Sigmoid colon (tissue), 7 donors: ENCODE measurements around the gene A3GALT2. TPM values are rescaled to one million over a fixed set of nuclear protein-coding genes. Genes with fewer than 3 reads are reported as not detected.

Experiments
- DNase-seq: peaks from one replicate; pipeline ENCODE4 v3.0.0-alpha.2; 2019
- H3K27ac ChIP-seq, 4 donors: fragments of 200-600 bp; sonication (generic); one replicate each; pipeline ENCODE4 v1.5.1; 2016 to 2019; ENCODE audit warnings: mild to moderate bottlenecking in 1 of 4
- H3K27me3 ChIP-seq, 3 donors: fragments of 200-600 bp; sonication (generic); one replicate each; pipeline ENCODE4 v1.5.1; 2019; ENCODE audit warnings: mild to moderate bottlenecking in 1 of 3
- H3K36me3 ChIP-seq, 4 donors: fragments of 200-600 bp; sonication (generic); one replicate each; pipeline ENCODE4 v1.5.1; 2016 to 2019
- H3K4me1 ChIP-seq, 4 donors: fragments of 200-600 bp; sonication (generic); one replicate each; pipeline ENCODE4 v1.5.1; 2017 to 2019
- H3K4me3 ChIP-seq, 4 donors: fragments of 200-600 bp; sonication (generic); one replicate each; pipeline ENCODE4 v1.5.1; 2017 to 2019; ENCODE audit warnings: mild to moderate bottlenecking in 2 of 4, moderate library complexity in 1 of 4
- H3K9me3 ChIP-seq, 4 donors: fragments of 200-600 bp in 3 of 4; sonication (generic) in 3 of 4; one replicate each; pipeline versions ENCODE4 v1.5.1 to v1.6.1; 2013 to 2019
- CTCF ChIP-seq, 4 experiments: fragments of 450-650 bp in 3 of 4; fragments of 200-600 bp in 1 of 4; IDR thresholded peaks; one replicate each; pipeline ENCODE4 v1.5.1; 2016 to 2019; ENCODE audit warnings: antibody characterized with exemption in 4 of 4, mild to moderate bottlenecking in 3 of 4, moderate library complexity in 2 of 4
- EP300 ChIP-seq, 4 donors: sonication (generic); formaldehyde crosslinking; IDR thresholded peaks; one replicate each; pipeline ENCODE4 v1.6.1; 2017; ENCODE audit warnings: antibody characterized with exemption in 4 of 4
- POLR2A ChIP-seq, 2 donors: fragments of 450-650 bp; IDR thresholded peaks; one replicate each; pipeline ENCODE4 v1.6.1; 2016; ENCODE audit warnings: antibody characterized with exemption in 2 of 2, mild to moderate bottlenecking in 2 of 2, moderate library complexity in 2 of 2
- POLR2AphosphoS5 ChIP-seq, 4 donors: sonication (generic); formaldehyde crosslinking; IDR thresholded peaks; one replicate each; pipeline ENCODE4 v1.6.1; 2017; ENCODE audit warnings: antibody characterized with exemption in 4 of 4
- WGBS, 2 donors: extraction: QIAGEN DNeasy Blood & Tissue Kit; methylation state at CpG; one replicate each; pipeline ENCODE4 v1.1.7; 2013; 5-methylcytosine and 5-hydroxymethylcytosine counted together
- intact Hi-C: fragments of 100-400 bp; cut with DNase I; formaldehyde crosslinking; loops from one replicate; pipeline ENCODE4 v1.15.1; 2023
- polyA plus RNA-seq, 3 donors: library from polyadenylated mRNA; stranded (reverse); fragments of 200-250 nt; gene quantifications; one replicate each; pipeline ENCODE4 v1.2.3, GENCODE V29; 2013
- total RNA-seq, 4 donors: library from RNA; depleted of rRNA; stranded (reverse); fragments of >200 nt; gene quantifications; one replicate each; pipeline ENCODE4 v1.1.0, GENCODE V29; 2016
- donor health status: healthy with polysubstance abuse.
- donor health status: Bipolar disorder and iron deficiency.
- donor health status: healthy.

A3GALT2 gene
- total and polyA plus RNA-seq, 7 donors: not detected

GRCh38 chr1:33343539-33343938, 22.6 kb upstream of the A3GALT2 start:
- Histone ChIP-seq H3K36me3 (peaks cover 0 to 5% (median 0%) of the 10 kb centered on the region in 4 donors), H3K9me3 (no peaks in the 10 kb centered on the region), H3K27me3 (no peaks in the 10 kb centered on the region), H3K27ac (peak overlapping the region; percentile 60 to 100 (median 98)), H3K4me1 (peaks cover 0 to 97% (median 95%) of the 10 kb centered on the region in 4 donors), H3K4me3 (no peak overlapping the region)
- WGBS, 2 donors: 71 to 77% methylated on average over 5 of the region's 5 CpGs
- TF ChIP-seq EP300 (IDR thresholded peaks at IDR 0.05): no peak
- TF ChIP-seq POLR2AphosphoS5 (IDR thresholded peaks at IDR 0.05): no peak
- no peak for TF ChIP-seq CTCF (IDR thresholded peaks at IDR 0.05)
- TF ChIP-seq POLR2A (IDR thresholded peaks at IDR 0.05): no peak
- no peak for DNase-seq
- intact Hi-C loops: no loop called here

- Histone ChIP-seq H3K27me3 (no peaks in the 10 kb centered on the region), H3K4me3 (peak overlapping the region in 3 of 4 donors; percentile 7 to 27 (median 9)), H3K36me3 (peaks cover 0 to 5% (median 0%) of the 10 kb centered on the region in 4 donors), H3K4me1 (peaks cover 0 to 100% (median 99%) of the 10 kb centered on the region in 4 donors), H3K27ac (peak overlapping the region; percentile 79 to 100 (median 98)), H3K9me3 (no peaks in the 10 kb centered on the region)
- TF ChIP-seq POLR2AphosphoS5 (IDR thresholded peaks at IDR 0.05): peak; percentile 10 to 76 (median 34)
- no peak for TF ChIP-seq CTCF (IDR thresholded peaks at IDR 0.05)
- TF ChIP-seq EP300 (IDR thresholded peaks at IDR 0.05): peak in 1 of 4 donors; percentile 44
- no peak for TF ChIP-seq POLR2A (IDR thresholded peaks at IDR 0.05)
- intact Hi-C loops: no loop called here
- DNase-seq: peak; percentile 93
- 15 to 30% methylated on average over 7 of the region's 7 CpGs for WGBS, 2 donors
These were observed 21.3 kb upstream of the A3GALT2 start for GRCh38 chr1:33342041-33342723.

GRCh38 chr1:33341190-33341589, 20.3 kb upstream of the A3GALT2 start:
- Histone ChIP-seq H3K27me3 (no peaks in the 10 kb centered on the region), H3K4me1 (peaks cover 0 to 100% (median 99%) of the 10 kb centered on the region in 4 donors), H3K36me3 (peaks cover 0 to 5% (median 0%) of the 10 kb centered on the region in 4 donors), H3K4me3 (no peak overlapping the region), H3K27ac (peak overlapping the region; percentile 79 to 100 (median 98)), H3K9me3 (no peaks in the 10 kb centered on the region)
- WGBS, 2 donors: 85 to 86% methylated on average over 6 of the region's 6 CpGs
- intact Hi-C loops: no loop called here
- no peak for DNase-seq
- TF ChIP-seq POLR2AphosphoS5 (IDR thresholded peaks at IDR 0.05) (peak in 2 of 4 donors; percentile 27 to 55), POLR2A (IDR thresholded peaks at IDR 0.05) (no peak), CTCF (IDR thresholded peaks at IDR 0.05) (no peak), EP300 (IDR thresholded peaks at IDR 0.05) (peak in 1 of 4 donors; percentile 3)

GRCh38 chr1:33339413-33339812, 18.5 kb upstream of the A3GALT2 start:
- peak overlapping the region in 2 of 4 donors; percentile 0 to 12 for H3K4me3 ChIP-seq
- 72 to 75% methylated on average over 2 of the region's 2 CpGs for WGBS, 2 donors
- intact Hi-C loops: no loop called here

More at GRCh38 chr1:33339413-33339812, 18.5 kb upstream of the A3GALT2 start:
- H3K4me1 ChIP-seq: peaks cover 0 to 100% (median 99%) of the 10 kb centered on the region in 4 donors
- no peak for TF ChIP-seq POLR2A (IDR thresholded peaks at IDR 0.05)
- TF ChIP-seq CTCF (IDR thresholded peaks at IDR 0.05): no peak
- no peak for TF ChIP-seq POLR2AphosphoS5 (IDR thresholded peaks at IDR 0.05)
- TF ChIP-seq EP300 (IDR thresholded peaks at IDR 0.05): no peak
- H3K9me3 ChIP-seq: no peaks in the 10 kb centered on the region
- H3K27ac ChIP-seq: peak overlapping the region; percentile 79 to 100 (median 98)
- peaks cover 0 to 10% (median 0%) of the 10 kb centered on the region in 4 donors for H3K36me3 ChIP-seq
- peak; percentile 74 for DNase-seq
- no peaks in the 10 kb centered on the region for H3K27me3 ChIP-seq
